Smooth muscle cell (in vitro differentiated cells): ENCODE measurements around the gene BMPER. TPM values are rescaled to one million over a fixed set of nuclear protein-coding genes. Genes with fewer than 3 reads are reported as not detected.

ENCODE experiments used
- DNase-seq: peaks from one replicate; lab custom pipeline; 2025; ENCODE audit not compliant: unreplicated experiment; lab: John Stamatoyannopoulos, UW
- H2AFZ ChIP-seq: fragments of 200-600 bp; sonication (generic); 2 replicates; pipeline ENCODE4 v1.6.0; 2016; ENCODE audit warnings: antibody characterized with exemption, low read depth, mild to moderate bottlenecking
- H3F3A ChIP-seq: fragments of 200-600 bp; sonication (generic); 2 replicates; pipeline ENCODE4 v1.6.0; 2017; ENCODE audit warnings: antibody characterized with exemption, low read depth
- H3K27ac ChIP-seq: fragments of 200-600 bp; sonication (generic); 2 replicates; pipeline ENCODE4 v1.5.1; 2016; ENCODE audit warnings: low read depth, mild to moderate bottlenecking
- H3K27me3 ChIP-seq: fragments of 200-600 bp; sonication (generic); 2 replicates; pipeline ENCODE4 v1.6.1; 2016; ENCODE audit warnings: low read depth, mild to moderate bottlenecking
- H3K36me3 ChIP-seq: fragments of 200-600 bp; sonication (generic); 2 replicates; pipeline ENCODE4 v1.5.1; 2016; ENCODE audit warnings: low read depth
- H3K4me1 ChIP-seq: fragments of 200-600 bp; sonication (generic); 2 replicates; pipeline ENCODE4 v1.5.1; 2016; ENCODE audit warnings: low read depth
- H3K4me2 ChIP-seq: fragments of 200-600 bp; sonication (generic); 2 replicates; pipeline ENCODE4 v1.6.0; 2016; ENCODE audit warnings: mild to moderate bottlenecking
- H3K4me3 ChIP-seq: fragments of 200-600 bp; sonication (generic); 2 replicates; pipeline ENCODE4 v1.5.1; 2016; ENCODE audit warnings: mild to moderate bottlenecking
- H3K79me2 ChIP-seq: fragments of 200-600 bp; sonication (generic); 2 replicates; pipeline ENCODE4 v1.6.0; 2016; ENCODE audit warnings: low read depth, mild to moderate bottlenecking
- H3K9ac ChIP-seq: fragments of 200-600 bp; sonication (generic); 2 replicates; pipeline ENCODE4 v1.6.0; 2016; ENCODE audit warnings: low read depth
- H3K9me3 ChIP-seq: fragments of 200-600 bp; sonication (generic); replicated peaks from 2 replicates; pipeline ENCODE4 v1.5.1; 2016; ENCODE audit warnings: low read depth
- H4K20me1 ChIP-seq: fragments of 200-600 bp; sonication (generic); 2 replicates; pipeline ENCODE4 v1.6.0; 2016; ENCODE audit warnings: low read depth
- CTCF ChIP-seq: fragments of 200-600 bp; sonication (generic); IDR thresholded peaks from 2 replicates; pipeline ENCODE4 v1.5.1; 2017; ENCODE audit warnings: borderline replicate concordance, mild to moderate bottlenecking, antibody characterized with exemption; ENCODE audit not compliant: insufficient read depth, poor library complexity, severe bottlenecking
- WGBS: methylation state at CpG from one replicate; pipeline ENCODE4 v1.1.7; 2016; ENCODE audit warnings: low lambda C conversion rate; 5-methylcytosine and 5-hydroxymethylcytosine counted together
- polyA plus RNA-seq: library from polyadenylated mRNA; unstranded; fragments of >200 nt; fragmentation: Nextera tagmentation; extraction: Ambion mirVana; gene quantifications from 2 replicates; pipeline ENCODE4 v1.2.1, GENCODE V29; 2016
- total RNA-seq: library from RNA; depleted of rRNA; stranded (reverse); fragments of >200 nt; gene quantifications from 2 replicates; pipeline ENCODE4 v1.2.3, GENCODE V29; 2014

Gene BMPER
- total and polyA plus RNA-seq, 2 experiments from 2014 or later, result 3.0 to 21.9 TPM

- H3K79me2 ChIP-seq, result no peaks in the 10 kb centered on the region
- WGBS, result 97% methylated on average over 4 of the region's 4 CpGs
- no peaks in the 10 kb centered on the region for H4K20me1 ChIP-seq
- H2AFZ ChIP-seq, result no peak overlapping the region
- H3F3A ChIP-seq, result no peaks in the 10 kb centered on the region
- no peak overlapping the region for H3K4me3 ChIP-seq
- no peak overlapping the region for H3K27ac ChIP-seq
- TF ChIP-seq CTCF, result no peak
- no peak overlapping the region for H3K9ac ChIP-seq
- H3K36me3 ChIP-seq, result no peaks in the 10 kb centered on the region
- H3K9me3 ChIP-seq, result no peaks in the 10 kb centered on the region
- peaks cover 8% of the 10 kb centered on the region for H3K4me1 ChIP-seq
- DNase-seq, result no peak
- H3K4me2 ChIP-seq, result no peak overlapping the region
- H3K27me3 ChIP-seq, result no peaks in the 10 kb centered on the region
Observed at GRCh38 chr7:34064519-34065158, 159.3 kb downstream of the BMPER start.

GRCh38 chr7:34066411-34066810 lies 161.1 kb downstream of the BMPER start:
- no peak overlapping the region for H3K9ac ChIP-seq
- TF ChIP-seq CTCF, result no peak
- DNase-seq, result no peak
- H3K27me3 ChIP-seq, result no peaks in the 10 kb centered on the region
- H3K27ac ChIP-seq, result no peak overlapping the region
- WGBS, result 94% methylated on average over 1 of the region's 1 CpG
- no peaks in the 10 kb centered on the region for H3K36me3 ChIP-seq
- no peaks in the 10 kb centered on the region for H3K79me2 ChIP-seq
- H2AFZ ChIP-seq, result no peak overlapping the region
- peaks cover 6% of the 10 kb centered on the region for H3F3A ChIP-seq
- H3K4me1 ChIP-seq, result no peaks in the 10 kb centered on the region
- H3K4me2 ChIP-seq, result no peak overlapping the region
- no peaks in the 10 kb centered on the region for H3K9me3 ChIP-seq
- H3K4me3 ChIP-seq, result no peak overlapping the region
- H4K20me1 ChIP-seq, result no peaks in the 10 kb centered on the region

- H3K9ac ChIP-seq, result no peak overlapping the region
- no peaks in the 10 kb centered on the region for H3K27me3 ChIP-seq
- H3K4me2 ChIP-seq, result no peak overlapping the region
- H3K4me3 ChIP-seq, result no peak overlapping the region
- no peak for DNase-seq
- TF ChIP-seq CTCF, result no peak
- no peak overlapping the region for H2AFZ ChIP-seq
- H3K27ac ChIP-seq, result no peak overlapping the region
- no peaks in the 10 kb centered on the region for H3K79me2 ChIP-seq
- H3K4me1 ChIP-seq, result no peaks in the 10 kb centered on the region
- H3K36me3 ChIP-seq, result no peaks in the 10 kb centered on the region
- H4K20me1 ChIP-seq, result no peaks in the 10 kb centered on the region
- WGBS, result 82% methylated on average over 7 of the region's 7 CpGs
- H3K9me3 ChIP-seq, result no peaks in the 10 kb centered on the region
- H3F3A ChIP-seq, result peaks cover 6% of the 10 kb centered on the region
Observed at GRCh38 chr7:34067005-34067778, 161.9 kb downstream of the BMPER start.

DNA sequence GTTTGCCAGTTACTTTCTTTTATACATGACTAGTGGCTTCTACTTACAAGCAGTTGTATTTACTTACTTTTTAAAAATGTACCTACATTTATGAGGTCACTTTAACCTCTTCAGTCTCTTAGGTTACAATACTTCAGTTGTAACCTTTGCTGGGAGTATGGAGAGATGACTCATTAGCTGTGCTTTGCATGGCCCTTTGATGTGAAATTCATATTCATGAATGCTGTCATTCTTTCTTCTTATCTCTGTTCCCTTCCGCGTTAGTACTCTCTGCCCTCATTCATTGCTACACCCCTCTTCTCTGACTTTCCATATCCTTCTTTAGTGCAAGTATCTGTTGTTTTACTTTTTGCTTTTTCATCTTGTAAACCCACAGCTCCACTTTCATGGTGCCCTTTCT lies 164.3 kb downstream of the BMPER start:
- no peaks in the 10 kb centered on the region for H3K79me2 ChIP-seq
- H4K20me1 ChIP-seq, result no peaks in the 10 kb centered on the region
- H3K4me1 ChIP-seq, result no peaks in the 10 kb centered on the region
- H3K9ac ChIP-seq, result no peak overlapping the region
- H3K27me3 ChIP-seq, result no peaks in the 10 kb centered on the region
- no peaks in the 10 kb centered on the region for H3K9me3 ChIP-seq
- no peak for TF ChIP-seq CTCF
- H2AFZ ChIP-seq, result no peak overlapping the region
- peaks cover 6% of the 10 kb centered on the region for H3F3A ChIP-seq
- peak overlapping the region; percentile 5 for H3K4me2 ChIP-seq
- 15% methylated on average over 2 of the region's 2 CpGs for WGBS
- no peaks in the 10 kb centered on the region for H3K36me3 ChIP-seq
- H3K4me3 ChIP-seq, result no peak overlapping the region
- DNase-seq, result no peak
- no peak overlapping the region for H3K27ac ChIP-seq
